Activated CD4-positive, alpha-beta memory T cell treated with anti-CD3 and anti-CD28 coated beads for 36 hours (primary cell): ENCODE measurements around the gene UXS1. TPM values are rescaled to one million over a fixed set of nuclear protein-coding genes. Genes with fewer than 3 reads are reported as not detected.
"Not testable (repeated sequence)": the region's sequence is repeated elsewhere in the genome, so short reads cannot be mapped to it uniquely, and the experiment has no call there.

Experiments
- CTCF ChIA-PET: fragments of 350-600 bp; sonication (Branson Sonifier 250); formaldehyde crosslinking; loops from one replicate; lab custom pipeline; 2021; ENCODE audit warnings: antibody characterized with exemption, inconsistent platforms; lab: Charles Lee
- POLR2A ChIA-PET: fragments of 350-600 bp; sonication (Branson Sonifier 250); formaldehyde crosslinking; loops from one replicate; lab custom pipeline; 2021; ENCODE audit warnings: antibody characterized with exemption; lab: Charles Lee
- DNase-seq: peaks from one replicate; pipeline ENCODE4 v3.0.0-alpha.2; 2020
- H3K27ac Mint-ChIP-seq: one replicate; pipeline ENCODE4 v1.8.0; 2021; ENCODE audit warnings: mixed read lengths
- H3K27me3 Mint-ChIP-seq: one replicate; pipeline ENCODE4 v1.8.0; 2021; ENCODE audit warnings: mixed read lengths
- H3K36me3 Mint-ChIP-seq: one replicate; pipeline ENCODE4 v1.8.0; 2021; ENCODE audit warnings: mixed read lengths
- H3K4me1 Mint-ChIP-seq: one replicate; pipeline ENCODE4 v1.8.0; 2021; ENCODE audit warnings: low read depth, mixed read lengths
- H3K4me3 Mint-ChIP-seq: one replicate; pipeline ENCODE4 v1.8.0; 2021; ENCODE audit warnings: mild to moderate bottlenecking, mixed read lengths
- H3K9me3 Mint-ChIP-seq: one replicate; pipeline ENCODE4 v1.8.0; 2021; ENCODE audit warnings: mixed read lengths
- intact Hi-C: fragments of 100-400 bp; cut with micrococcal nuclease; formaldehyde crosslinking; loops from one replicate; pipeline ENCODE4 v1.15.1; 2023
- total RNA-seq, 2 experiments: library from RNA; stranded (reverse); gene quantifications; one replicate each; pipeline ENCODE4 v1.2.3, GENCODE V29; 2021

The UXS1 gene
- total RNA-seq, 2 experiments from 2014 or later = 39.2 to 41.5 TPM

GRCh38 chr2:106205488-106205887 lies 11.4 kb upstream of the UXS1 start:
- no peak overlapping the region for H3K27ac Mint-ChIP-seq
- CTCF ChIA-PET = no interaction called here
- peaks cover 11% of the 10 kb centered on the region for H3K4me1 Mint-ChIP-seq
- peak; percentile 16 for DNase-seq
- H3K9me3 Mint-ChIP-seq = peaks cover 9% of the 10 kb centered on the region
- H3K4me3 Mint-ChIP-seq = no peak overlapping the region
- no peaks in the 10 kb centered on the region for H3K36me3 Mint-ChIP-seq
- intact Hi-C loops = no loop called here
- POLR2A ChIA-PET = no interaction called here
- H3K27me3 Mint-ChIP-seq = no peaks in the 10 kb centered on the region

- CTCF ChIA-PET, H3K27me3 Mint-ChIP-seq, intact Hi-C loops, H3K27ac Mint-ChIP-seq, H3K9me3 Mint-ChIP-seq, POLR2A ChIA-PET, DNase-seq, H3K36me3 Mint-ChIP-seq, H3K4me3 Mint-ChIP-seq: not testable (repeated sequence)
- peaks cover 11% of the 10 kb centered on the region for H3K4me1 Mint-ChIP-seq
These were observed 10.4 kb upstream of the UXS1 start for GRCh38 chr2:106204551-106204950.

GRCh38 chr2:106201661-106202060 lies 7.6 kb upstream of the UXS1 start:
- intact Hi-C loops = no loop called here
- Mint-ChIP-seq H3K27me3 (peaks cover 2% of the 10 kb centered on the region), H3K9me3 (no peaks in the 10 kb centered on the region), H3K36me3 (no peaks in the 10 kb centered on the region), H3K4me1 (peaks cover 11% of the 10 kb centered on the region), H3K4me3 (no peak overlapping the region), H3K27ac (no peak overlapping the region)
- DNase-seq = no peak
- POLR2A ChIA-PET = interaction anchor here (0.5 kb wide), 1 partner anchor 61 kb away, joined by 4 read pairs; no protein-coding TSS in a partner anchor
- CTCF ChIA-PET = no interaction called here

GRCh38 chr2:106197878-106198277 lies 3.8 kb upstream of the UXS1 start:
- H3K4me3 Mint-ChIP-seq = no peak overlapping the region
- ChIA-PET CTCF (no interaction called here), POLR2A (interaction anchor here (0.6 kb wide), 1 partner anchor 800 kb away, joined by 4 read pairs; no protein-coding TSS in a partner anchor)
- H3K4me1 Mint-ChIP-seq = peaks cover 8% of the 10 kb centered on the region
- no peaks in the 10 kb centered on the region for H3K9me3 Mint-ChIP-seq
- H3K27ac Mint-ChIP-seq = no peak overlapping the region
- peaks cover 2% of the 10 kb centered on the region for H3K27me3 Mint-ChIP-seq
- no peak for DNase-seq
- peaks cover under 1% of the 10 kb centered on the region for H3K36me3 Mint-ChIP-seq
- intact Hi-C loops = no loop called here

GRCh38 chr2:106195981-106196380 lies 1.9 kb upstream of the UXS1 start:
- POLR2A ChIA-PET = no interaction called here
- H3K9me3 Mint-ChIP-seq = no peaks in the 10 kb centered on the region
- no peak overlapping the region for H3K4me3 Mint-ChIP-seq
- CTCF ChIA-PET = interaction anchor here (0.8 to 2.0 kb wide), 3 partner anchors 37 to 91 kb away, joined by 3 to 9 read pairs (median 6); no protein-coding TSS in a partner anchor
- peaks cover 25% of the 10 kb centered on the region for H3K4me1 Mint-ChIP-seq
- no peak overlapping the region for H3K27ac Mint-ChIP-seq
- peaks cover 2% of the 10 kb centered on the region for H3K27me3 Mint-ChIP-seq
- peaks cover 5% of the 10 kb centered on the region for H3K36me3 Mint-ChIP-seq
- intact Hi-C loops = no loop called here
- DNase-seq = no peak

- intact Hi-C loops = no loop called here
These were observed 1.4 kb upstream of the UXS1 start for GRCh38 chr2:106195456-106195855.

GRCh38 chr2:106193690-106193976 lies 468 bp downstream of the UXS1 start:
- peaks cover 13% of the 10 kb centered on the region for H3K36me3 Mint-ChIP-seq
- H3K4me3 Mint-ChIP-seq = peak overlapping the region; percentile 81
- H3K27ac Mint-ChIP-seq = peak overlapping the region; percentile 87
- no peak for DNase-seq
- intact Hi-C loops = loop anchor here (1.0 to 5.0 kb wide), 7 partner anchors 33 to 446 kb away; no protein-coding TSS in a partner anchor
- POLR2A ChIA-PET = interaction anchor here (1.1 to 3.7 kb wide), 6 partner anchors 27 to 78 kb away, joined by 3 to 52 read pairs (median 8); no protein-coding TSS in a partner anchor
- H3K27me3 Mint-ChIP-seq = peaks cover 2% of the 10 kb centered on the region
- peaks cover 44% of the 10 kb centered on the region for H3K4me1 Mint-ChIP-seq
- H3K9me3 Mint-ChIP-seq = no peaks in the 10 kb centered on the region
- CTCF ChIA-PET = interaction anchor here (1.1 to 1.8 kb wide), 5 partner anchors 33 to 89 kb away, joined by 3 to 11 read pairs (median 6); no protein-coding TSS in a partner anchor

More at GRCh38 chr2:106195456-106195855, 1.4 kb upstream of the UXS1 start:
- Mint-ChIP-seq H3K27me3 (peaks cover 2% of the 10 kb centered on the region), H3K4me1 (peaks cover 29% of the 10 kb centered on the region), H3K4me3 (peak overlapping the region; percentile 84), H3K27ac (no peak overlapping the region), H3K36me3 (peaks cover 5% of the 10 kb centered on the region), H3K9me3 (no peaks in the 10 kb centered on the region)
- ChIA-PET CTCF (interaction anchor here (0.8 to 2.0 kb wide), 3 partner anchors 36 to 91 kb away, joined by 3 to 9 read pairs (median 6); no protein-coding TSS in a partner anchor), POLR2A (interaction anchor here (3.7 kb wide), 1 partner anchor 37 kb away, joined by 52 read pairs; no protein-coding TSS in a partner anchor)
- DNase-seq = no peak

- DNase-seq = peak; percentile 85
- Mint-ChIP-seq H3K9me3 (no peaks in the 10 kb centered on the region), H3K27ac (peak overlapping the region; percentile 87), H3K36me3 (peaks cover 15% of the 10 kb centered on the region), H3K4me1 (peaks cover 50% of the 10 kb centered on the region), H3K27me3 (peaks cover 2% of the 10 kb centered on the region), H3K4me3 (peak overlapping the region; percentile 81)
- POLR2A ChIA-PET = interaction anchor here (0.8 to 3.7 kb wide), 9 partner anchors 27 to 431 kb away, joined by 3 to 52 read pairs (median 4); no protein-coding TSS in a partner anchor
- intact Hi-C loops = loop anchor here (1.0 to 5.0 kb wide), 7 partner anchors 33 to 446 kb away; no protein-coding TSS in a partner anchor
- CTCF ChIA-PET = interaction anchor here (0.6 to 1.8 kb wide), 8 partner anchors 28 to 230 kb away, joined by 3 to 11 read pairs (median 4); no protein-coding TSS in a partner anchor
These were observed 1.1 kb downstream of the UXS1 start for GRCh38 chr2:106192752-106193689.

GRCh38 chr2:106191511-106192016 lies 2.5 kb downstream of the UXS1 start:
- H3K4me1 Mint-ChIP-seq = peaks cover 57% of the 10 kb centered on the region
- intact Hi-C loops = loop anchor here (2.0 to 5.0 kb wide), 4 partner anchors 81 to 444 kb away; no protein-coding TSS in a partner anchor
- no peaks in the 10 kb centered on the region for H3K9me3 Mint-ChIP-seq
- DNase-seq = no peak
- no peaks in the 10 kb centered on the region for H3K27me3 Mint-ChIP-seq
- H3K4me3 Mint-ChIP-seq = no peak overlapping the region
- H3K27ac Mint-ChIP-seq = no peak overlapping the region
- ChIA-PET POLR2A (no interaction called here), CTCF (no interaction called here)
- peaks cover 15% of the 10 kb centered on the region for H3K36me3 Mint-ChIP-seq

GRCh38 chr2:106189764-106190468 lies 4.2 kb downstream of the UXS1 start:
- H3K4me3 Mint-ChIP-seq = no peak overlapping the region
- H3K36me3 Mint-ChIP-seq = peaks cover 21% of the 10 kb centered on the region
- DNase-seq = no peak
- no peaks in the 10 kb centered on the region for H3K9me3 Mint-ChIP-seq
- no peak overlapping the region for H3K27ac Mint-ChIP-seq
- intact Hi-C loops = loop anchor here (5.0 kb wide), 3 partner anchors 82 to 443 kb away; no protein-coding TSS in a partner anchor
- POLR2A ChIA-PET = no interaction called here
- CTCF ChIA-PET = no interaction called here
- peaks cover 61% of the 10 kb centered on the region for H3K4me1 Mint-ChIP-seq
- H3K27me3 Mint-ChIP-seq = no peaks in the 10 kb centered on the region

GRCh38 chr2:106189325-106189724 lies 4.8 kb downstream of the UXS1 start:
- CTCF ChIA-PET = no interaction called here
- no peaks in the 10 kb centered on the region for H3K27me3 Mint-ChIP-seq
- no peaks in the 10 kb centered on the region for H3K9me3 Mint-ChIP-seq
- intact Hi-C loops = no loop called here
- H3K4me3 Mint-ChIP-seq = no peak overlapping the region
- POLR2A ChIA-PET = no interaction called here
- H3K36me3 Mint-ChIP-seq = peaks cover 21% of the 10 kb centered on the region
- no peak overlapping the region for H3K27ac Mint-ChIP-seq
- peaks cover 66% of the 10 kb centered on the region for H3K4me1 Mint-ChIP-seq
- no peak for DNase-seq
